Activated B cell treated with CpG ODN at 0.5 μM for 24 hours (primary cell): Measurements from ENCODE around the gene SPAG9. TPM values are rescaled to one million over a fixed set of nuclear protein-coding genes. Genes with fewer than 3 reads are reported as not detected.

Experiments
- ATAC-seq: fragments of 200-7000 bp; cut with Tn5 transposase; one replicate; pipeline ENCODE4 v1.10.0; 2021; ENCODE audit warnings: low read depth, mild to moderate bottlenecking, moderate library complexity
- CTCF ChIA-PET: fragments of 350-600 bp; sonication (Branson Sonifier 250); formaldehyde crosslinking; loops from one replicate; lab custom pipeline; 2021; ENCODE audit warnings: antibody characterized with exemption; lab: Charles Lee
- POLR2A ChIA-PET: fragments of 350-600 bp; sonication (Branson Sonifier 250); formaldehyde crosslinking; loops from one replicate; lab custom pipeline; 2021; ENCODE audit warnings: antibody characterized with exemption; lab: Charles Lee
- DNase-seq: peaks from one replicate; pipeline ENCODE4 v3.0.0; 2022
- H3K27ac Mint-ChIP-seq: one replicate; pipeline ENCODE4 v1.8.0; 2020; ENCODE audit warnings: mixed read lengths
- H3K27me3 Mint-ChIP-seq: one replicate; pipeline ENCODE4 v1.8.0; 2021; ENCODE audit warnings: mixed read lengths
- H3K36me3 Mint-ChIP-seq: one replicate; pipeline ENCODE4 v1.8.0; 2021; ENCODE audit warnings: low read depth, mixed read lengths
- H3K4me1 Mint-ChIP-seq: one replicate; pipeline ENCODE4 v1.8.0; 2021; ENCODE audit warnings: mixed read lengths
- H3K4me3 Mint-ChIP-seq: one replicate; pipeline ENCODE4 v1.8.0; 2020; ENCODE audit warnings: mild to moderate bottlenecking, mixed read lengths
- H3K9me3 Mint-ChIP-seq: one replicate; pipeline ENCODE4 v1.8.0; 2020; ENCODE audit warnings: mixed read lengths
- CTCF ChIP-seq: fragments of 200-600 bp; IDR thresholded peaks from one replicate; pipeline ENCODE4 v1.8.0; 2022; ENCODE audit warnings: antibody characterized with exemption, mild to moderate bottlenecking
- intact Hi-C: fragments of 100-400 bp; cut with micrococcal nuclease; formaldehyde crosslinking; loops from one replicate; pipeline ENCODE4 v1.15.1; 2024
- total RNA-seq: library from RNA; stranded (reverse); gene quantifications from 2 replicates; pipeline ENCODE4 v1.2.3, GENCODE V29; 2022

The SPAG9 gene
- total RNA-seq, 1 donor from 2014 or later, result 49.3 TPM

GRCh38 chr17:50920891-50921586 lies 199.6 kb downstream of the SPAG9 start:
- no peak for TF ChIP-seq CTCF
- Mint-ChIP-seq H3K36me3 (no peaks in the 10 kb centered on the region), H3K4me3 (no peak overlapping the region), H3K4me1 (peaks cover 31% of the 10 kb centered on the region), H3K27me3 (no peaks in the 10 kb centered on the region), H3K9me3 (no peaks in the 10 kb centered on the region), H3K27ac (no peak overlapping the region)
- intact Hi-C loops, result no loop called here
- ATAC-seq, result no peak
- no peak for DNase-seq
- POLR2A ChIA-PET, result interaction anchor here (0.6 to 1.2 kb wide), 2 partner anchors 55 to 396 kb away, joined by 3 to 5 read pairs; partner anchors contain the start of gene TOB1
- CTCF ChIA-PET, result no interaction called here

- ATAC-seq, result no peak
- H3K27me3 Mint-ChIP-seq, result no peaks in the 10 kb centered on the region
Observed at GRCh38 chr17:50920041-50920410, 200.6 kb downstream of the SPAG9 start.

GRCh38 chr17:50919321-50920040 lies 201.2 kb downstream of the SPAG9 start:
- Mint-ChIP-seq H3K27me3 (no peaks in the 10 kb centered on the region), H3K9me3 (no peaks in the 10 kb centered on the region), H3K36me3 (no peaks in the 10 kb centered on the region), H3K4me1 (peaks cover 32% of the 10 kb centered on the region), H3K4me3 (no peak overlapping the region), H3K27ac (peak overlapping the region; percentile 50)
- CTCF ChIA-PET, result no interaction called here
- ATAC-seq, result peak; percentile 73
- POLR2A ChIA-PET, result interaction anchor here (0.6 to 3.7 kb wide), 5 partner anchors 7 to 234 kb away, joined by 4 to 50 read pairs (median 6); partner anchors contain the start of genes NME1 and TOB1
- intact Hi-C loops, result no loop called here
- DNase-seq, result peak; percentile 37
- no peak for TF ChIP-seq CTCF

More at GRCh38 chr17:50920041-50920410, 200.6 kb downstream of the SPAG9 start:
- DNase-seq, result no peak
- ChIA-PET CTCF (no interaction called here), POLR2A (interaction anchor here (1.2 to 1.4 kb wide), 2 partner anchors 54 to 233 kb away, joined by 4 to 5 read pairs; partner anchors contain the start of genes NME1 and TOB1)
- H3K27ac Mint-ChIP-seq, result peak overlapping the region; percentile 12
- H3K4me1 Mint-ChIP-seq, result peaks cover 32% of the 10 kb centered on the region
- intact Hi-C loops, result no loop called here
- no peaks in the 10 kb centered on the region for H3K36me3 Mint-ChIP-seq
- TF ChIP-seq CTCF, result no peak
- no peaks in the 10 kb centered on the region for H3K9me3 Mint-ChIP-seq
- no peak overlapping the region for H3K4me3 Mint-ChIP-seq

GRCh38 chr17:50918933-50919296 lies 201.8 kb downstream of the SPAG9 start:
- intact Hi-C loops, result no loop called here
- ATAC-seq (no peak), DNase-seq (no peak)
- peaks cover 32% of the 10 kb centered on the region for H3K4me1 Mint-ChIP-seq
- H3K36me3 Mint-ChIP-seq, result no peaks in the 10 kb centered on the region
- H3K4me3 Mint-ChIP-seq, result no peak overlapping the region
- peak overlapping the region; percentile 50 for H3K27ac Mint-ChIP-seq
- ChIA-PET CTCF (no interaction called here), POLR2A (interaction anchor here (0.6 to 3.7 kb wide), 4 partner anchors 8 to 234 kb away, joined by 4 to 50 read pairs (median 8); partner anchors contain the start of genes NME1 and TOB1)
- TF ChIP-seq CTCF, result no peak
- no peaks in the 10 kb centered on the region for H3K27me3 Mint-ChIP-seq
- H3K9me3 Mint-ChIP-seq, result no peaks in the 10 kb centered on the region
